ENCODE measurements around the gene CPLX1.

- no peak for TF ChIP-seq CTCF (conservative IDR thresholded peaks at IDR 0.05)
- TF ChIP-seq EZH2 (IDR thresholded peaks at IDR 0.05; ENCODE audit: low read depth): no peak
Observed at GRCh38 chr4:735583-735982, 90.3 kb downstream of the CPLX1 start.

Measured in PC-9 (cell line).